Adipocyte (in vitro differentiated cells): ENCODE results near the gene ARIH2.

Experiments used
- DNase-seq: peaks from one replicate; pipeline ENCODE4 v3.0.0-alpha.2; 2015; ENCODE audit warnings: low read depth
- H3K27me3 ChIP-seq: replicated peaks from 2 replicates; pipeline ENCODE4 v1.7.0; 2013; ENCODE audit warnings: mild to moderate bottlenecking, low read length, moderate library complexity; ENCODE audit not compliant: control insufficient read depth, insufficient read depth
- H3K36me3 ChIP-seq: 2 replicates; pipeline ENCODE4 v1.7.0; 2013; ENCODE audit warnings: low read length, mild to moderate bottlenecking, moderate library complexity; ENCODE audit not compliant: control insufficient read depth, insufficient read depth, severe bottlenecking
- H3K4me1 ChIP-seq: 2 replicates; pipeline ENCODE4 v1.7.0; 2013; ENCODE audit warnings: mild to moderate bottlenecking, low read length, moderate library complexity; ENCODE audit not compliant: control insufficient read depth, insufficient read depth
- H3K4me3 ChIP-seq: 2 replicates; pipeline ENCODE4 v1.7.0; 2013; ENCODE audit warnings: mild to moderate bottlenecking, low read length, moderate library complexity
- H3K9ac ChIP-seq: 2 replicates; pipeline ENCODE4 v1.7.0; 2013; ENCODE audit warnings: mild to moderate bottlenecking, low read length, moderate library complexity
- H3K9me3 ChIP-seq: 2 replicates; pipeline ENCODE4 v1.7.0; 2013; ENCODE audit warnings: mild to moderate bottlenecking, low read length, moderate library complexity; ENCODE audit not compliant: control insufficient read depth

Gene ARIH2

GRCh38 chr3:49017971-49018706, 99.5 kb downstream of the ARIH2 start, which contains the start of gene DALRD3:
TSS of gene DALRD3 (minus strand) at chr3:49018580. CDS start at chr3:49018564, 16 bp downstream.
- Histone ChIP-seq H3K27me3 (no peaks in the 10 kb centered on the region), H3K9me3 (no peaks in the 10 kb centered on the region), H3K9ac (peak within 1 kb of the TSS; percentile 88), H3K4me1 (peaks cover 34% of the 10 kb centered on the region), H3K4me3 (peak within 1 kb of the TSS; percentile 91), H3K36me3 (peaks cover 20% of the 10 kb centered on the region)
- peak; percentile 80 for DNase-seq

- peak overlapping the region; percentile 91 for H3K4me3 ChIP-seq
- H3K9ac ChIP-seq: peak overlapping the region; percentile 88
- H3K4me1 ChIP-seq: peaks cover 37% of the 10 kb centered on the region
- no peaks in the 10 kb centered on the region for H3K9me3 ChIP-seq
- peaks cover 21% of the 10 kb centered on the region for H3K36me3 ChIP-seq
- H3K27me3 ChIP-seq: no peaks in the 10 kb centered on the region
- no peak for DNase-seq
Measured at GRCh38 chr3:49018707-49019006, 100.0 kb downstream of the ARIH2 start.

- Histone ChIP-seq H3K9ac (peak overlapping the region; percentile 94), H3K36me3 (peaks cover 27% of the 10 kb centered on the region), H3K4me3 (peak overlapping the region; percentile 94), H3K27me3 (no peaks in the 10 kb centered on the region), H3K9me3 (no peaks in the 10 kb centered on the region), H3K4me1 (peaks cover 37% of the 10 kb centered on the region)
- DNase-seq: peak; percentile 52
Measured at GRCh38 chr3:49019941-49020329, 101.3 kb downstream of the ARIH2 start.

GRCh38 chr3:49020330-49021212, 101.9 kb downstream of the ARIH2 start:
- Histone ChIP-seq H3K27me3 (no peaks in the 10 kb centered on the region), H3K9ac (peak overlapping the region; percentile 94), H3K9me3 (no peaks in the 10 kb centered on the region), H3K36me3 (peaks cover 27% of the 10 kb centered on the region), H3K4me3 (peak overlapping the region; percentile 94), H3K4me1 (peaks cover 40% of the 10 kb centered on the region)
- peak; percentile 62 for DNase-seq

GRCh38 chr3:49021213-49021812, 102.7 kb downstream of the ARIH2 start:
- peaks cover 27% of the 10 kb centered on the region for H3K36me3 ChIP-seq
- no peaks in the 10 kb centered on the region for H3K9me3 ChIP-seq
- peak overlapping the region; percentile 94 for H3K9ac ChIP-seq
- peak overlapping the region; percentile 94 for H3K4me3 ChIP-seq
- DNase-seq: peak; percentile 100
- peaks cover 43% of the 10 kb centered on the region for H3K4me1 ChIP-seq
- no peaks in the 10 kb centered on the region for H3K27me3 ChIP-seq

GRCh38 chr3:49021813-49022687, 103.4 kb downstream of the ARIH2 start, which contains the start of gene NDUFAF3:
TSS of gene NDUFAF3 (plus strand) at chr3:49022121. CDS start at chr3:49022145, 24 bp downstream.
- peak; percentile 97 for DNase-seq
- H3K36me3 ChIP-seq: peaks cover 33% of the 10 kb centered on the region
- no peaks in the 10 kb centered on the region for H3K27me3 ChIP-seq

GRCh38 chr3:49022688-49023171, 104.1 kb downstream of the ARIH2 start:
- DNase-seq: peak; percentile 26
- Histone ChIP-seq H3K9ac (peak overlapping the region; percentile 94), H3K27me3 (no peaks in the 10 kb centered on the region), H3K4me1 (peaks cover 42% of the 10 kb centered on the region), H3K9me3 (no peaks in the 10 kb centered on the region), H3K36me3 (peaks cover 39% of the 10 kb centered on the region), H3K4me3 (peak overlapping the region; percentile 94)

More at GRCh38 chr3:49021813-49022687, 103.4 kb downstream of the ARIH2 start, which contains the start of gene NDUFAF3:
- Histone ChIP-seq H3K4me3 (peak within 1 kb of the TSS; percentile 94), H3K9me3 (no peaks in the 10 kb centered on the region), H3K9ac (peak within 1 kb of the TSS; percentile 94), H3K4me1 (peaks cover 42% of the 10 kb centered on the region)

- peaks cover 39% of the 10 kb centered on the region for H3K36me3 ChIP-seq
- no peak for DNase-seq
- H3K4me3 ChIP-seq: no peak overlapping the region
- H3K9ac ChIP-seq: no peak overlapping the region
- H3K27me3 ChIP-seq: no peaks in the 10 kb centered on the region
- H3K4me1 ChIP-seq: peaks cover 50% of the 10 kb centered on the region
- H3K9me3 ChIP-seq: no peaks in the 10 kb centered on the region
Measured at GRCh38 chr3:49023775-49024174, 105.1 kb downstream of the ARIH2 start.

GRCh38 chr3:49024449-49024848, 105.8 kb downstream of the ARIH2 start:
- Histone ChIP-seq H3K9me3 (no peaks in the 10 kb centered on the region), H3K36me3 (peaks cover 39% of the 10 kb centered on the region), H3K4me3 (no peak overlapping the region), H3K9ac (no peak overlapping the region), H3K4me1 (peaks cover 46% of the 10 kb centered on the region), H3K27me3 (no peaks in the 10 kb centered on the region)
- DNase-seq: no peak

- H3K4me1 ChIP-seq: peaks cover 42% of the 10 kb centered on the region
- peak overlapping the region; percentile 3 for H3K9ac ChIP-seq
- H3K27me3 ChIP-seq: no peaks in the 10 kb centered on the region
- no peak overlapping the region for H3K4me3 ChIP-seq
- peaks cover 45% of the 10 kb centered on the region for H3K36me3 ChIP-seq
- H3K9me3 ChIP-seq: no peaks in the 10 kb centered on the region
- DNase-seq: no peak
Measured at GRCh38 chr3:49025005-49025792, 106.6 kb downstream of the ARIH2 start.
